Central memory CD4-positive, alpha-beta T cell (primary cell): Measurements from ENCODE around the gene CLECL1.

Source experiments
- DNase-seq: peaks from one replicate; pipeline ENCODE4 v3.0.0; 2022
- total RNA-seq, 3 experiments: gene quantifications; one replicate each; lab custom pipeline; 2026; lab: John Stamatoyannopoulos, UW

CLECL1 gene
- 0.96 to 3.9 (median 1.1) reads per million in 3 experiments for total RNA-seq

GRCh38 chr12:9732921-9733461 is at the start of gene CLECL1:
CLECL1 (minus strand) TSS chr12:9733097.
- no peak for DNase-seq

GRCh38 chr12:9781360-9781759 is 48.5 kb upstream of the CLECL1 start:
- DNase-seq: no peak

GRCh38 chr12:9779209-9779608 is 46.3 kb upstream of the CLECL1 start:
- DNase-seq: no peak

GRCh38 chr12:9776781-9777180 is 43.9 kb upstream of the CLECL1 start:
- no peak for DNase-seq

- DNase-seq: peak; percentile 44
Observed at GRCh38 chr12:9773216-9773877, 40.5 kb upstream of the CLECL1 start.

- DNase-seq: peak; percentile 42
Observed at GRCh38 chr12:9763025-9763424, 30.1 kb upstream of the CLECL1 start.

GRCh38 chr12:9762369-9762768 is 29.5 kb upstream of the CLECL1 start:
- DNase-seq: no peak

GRCh38 chr12:9761419-9761781 is 28.5 kb upstream of the CLECL1 start:
- DNase-seq: peak; percentile 83

- DNase-seq: peak; percentile 88
Observed at GRCh38 chr12:9760699-9761418, 28.0 kb upstream of the CLECL1 start, which contains the start of gene CD69. CD69 (minus strand) TSS chr12:9760901; CDS start chr12:9760820, 81 bp downstream.

- peak; percentile 33 for DNase-seq
Observed at GRCh38 chr12:9760120-9760519, 27.2 kb upstream of the CLECL1 start.

- no peak for DNase-seq
Observed at GRCh38 chr12:9759694-9760093, 26.8 kb upstream of the CLECL1 start.

GRCh38 chr12:9758119-9758518 is 25.2 kb upstream of the CLECL1 start:
- no peak for DNase-seq

GRCh38 chr12:9757433-9758025 is 24.6 kb upstream of the CLECL1 start:
- peak; percentile 17 for DNase-seq

GRCh38 chr12:9756706-9757105 is 23.8 kb upstream of the CLECL1 start:
- no peak for DNase-seq

- no peak for DNase-seq
Observed at GRCh38 chr12:9756170-9756569, 23.3 kb upstream of the CLECL1 start.

- DNase-seq: no peak
Observed at GRCh38 chr12:9755567-9755966, 22.7 kb upstream of the CLECL1 start.

- DNase-seq: no peak
Observed at GRCh38 chr12:9755035-9755434, 22.1 kb upstream of the CLECL1 start.

- no peak for DNase-seq
Observed at GRCh38 chr12:9754099-9754927, 21.4 kb upstream of the CLECL1 start.

GRCh38 chr12:9753498-9753897 is 20.6 kb upstream of the CLECL1 start:
- DNase-seq: no peak

- no peak for DNase-seq
Observed at GRCh38 chr12:9753073-9753472, 20.2 kb upstream of the CLECL1 start.

GRCh38 chr12:9752145-9752933 is 19.4 kb upstream of the CLECL1 start:
- DNase-seq: no peak
